ENCODE data around the gene ZNF831. TPM values are rescaled to one million over a fixed set of nuclear protein-coding genes. Genes with fewer than 3 reads are reported as not detected.

Gene ZNF831
- total RNA-seq, 1 experiment from 2014 or later, result 0.15 TPM

DNA sequence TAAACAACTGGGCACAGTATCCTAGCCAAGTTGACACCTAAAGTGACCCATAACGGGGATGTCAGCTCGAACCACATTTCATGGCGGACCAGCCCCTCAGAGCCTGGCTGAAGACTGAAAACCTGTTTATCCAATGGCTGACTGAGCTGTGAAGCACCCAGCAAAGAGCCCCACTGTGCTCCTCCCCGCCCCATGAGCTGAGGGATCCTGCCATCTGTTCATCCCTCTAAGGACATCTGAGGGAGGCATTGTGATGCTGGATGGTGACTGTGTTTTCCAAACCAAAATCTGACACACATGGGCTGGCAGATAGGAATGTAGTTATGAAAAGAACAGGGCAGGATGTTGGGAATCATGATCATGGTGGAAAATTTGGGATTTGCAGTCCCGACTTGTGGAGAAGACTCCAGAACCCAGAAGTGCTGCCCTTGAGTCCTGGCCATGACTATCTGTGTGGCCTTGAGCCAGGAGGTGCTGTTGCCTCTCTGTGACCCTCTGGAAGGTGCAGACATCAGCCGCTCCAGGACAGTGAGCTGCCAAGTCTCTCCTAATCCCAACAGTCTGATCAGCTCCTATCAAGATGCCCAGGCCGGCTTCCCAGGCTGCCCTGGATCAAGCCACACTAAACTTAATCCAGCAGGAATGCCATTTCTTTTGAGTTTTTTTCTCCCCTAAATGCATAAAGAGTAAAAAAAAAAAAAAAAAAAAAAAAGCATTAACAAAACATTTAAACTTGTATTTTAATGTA, 142.5 kb downstream of the ZNF831 start:
- BruUV-seq (replicated peaks), result no TSS peak
- no peaks in the 10 kb centered on the region for H4K20me1 ChIP-seq (ENCODE audit: insufficient read depth)
- H3K4me1 ChIP-seq (ENCODE audit: control insufficient read depth in 1 of 2, insufficient read depth in 2 of 2, low read length in 2 of 2), result no peaks in the 10 kb centered on the region
- ChIA-PET POLR2A (no interaction called here), RAD21 (ENCODE audit: low non-redundant PET in 1 of 2, low total read pairs in 2 of 2, uncharacterized antibody in 2 of 2, unreplicated experiment in 2 of 2) (no interaction called here), CTCF (no interaction called here)
- no peaks in the 10 kb centered on the region for H3K36me3 ChIP-seq (ENCODE audit: control insufficient read depth in 1 of 2, insufficient read depth in 2 of 2, low read length in 2 of 2)
- H3K27me3 ChIP-seq (ENCODE audit: insufficient read depth, low read length), result peaks cover 41% of the 10 kb centered on the region
- no peak overlapping the region for H3K4me3 ChIP-seq (replicated peaks in 1 of 2; ENCODE audit: low read depth in 1 of 2, low read length in 2 of 2)
- H3K4me2 ChIP-seq (ENCODE audit: low read length), result no peak overlapping the region
- DNase-seq (ENCODE audit: low read depth, low spot score), result no peak
- no peak overlapping the region for H2AFZ ChIP-seq (ENCODE audit: low read depth, low read length, poor library complexity, severe bottlenecking)
- no peaks in the 10 kb centered on the region for H3K9me3 ChIP-seq (ENCODE audit: control insufficient read depth in 1 of 2, insufficient read depth in 1 of 2, low read depth in 1 of 2, low read length in 2 of 2)
- no peaks in the 10 kb centered on the region for H3K9me2 ChIP-seq (ENCODE audit: insufficient read depth)
- no peak overlapping the region for H3K27ac ChIP-seq (ENCODE audit: low read depth, low read length)
- TF ChIP-seq EZH2phosphoT487 (IDR thresholded peaks at IDR 0.05; ENCODE audit: borderline replicate concordance) (no peak), CBX3 (IDR thresholded peaks at IDR 0.05; ENCODE audit: low read depth) (no peak), SRF (IDR thresholded peaks at IDR 0.05; ENCODE audit: low read depth) (no peak), YY1 (IDR thresholded peaks at IDR 0.05; ENCODE audit: extremely low read depth, insufficient replicate concordance, low read depth, low read length) (no peak), ELF1 (IDR thresholded peaks at IDR 0.05; ENCODE audit: borderline replicate concordance, low read depth) (no peak), SIN3A (IDR thresholded peaks at IDR 0.05; ENCODE audit: low read depth) (no peak), POLR2A (IDR thresholded peaks at IDR 0.05; ENCODE audit: borderline replicate concordance, extremely low read depth, insufficient read depth, insufficient read length) (no peak), JUND (IDR thresholded peaks at IDR 0.05) (no peak), CEBPB (IDR thresholded peaks at IDR 0.05; ENCODE audit: low read depth) (no peak)
- TF ChIP-seq, protein P1, sequence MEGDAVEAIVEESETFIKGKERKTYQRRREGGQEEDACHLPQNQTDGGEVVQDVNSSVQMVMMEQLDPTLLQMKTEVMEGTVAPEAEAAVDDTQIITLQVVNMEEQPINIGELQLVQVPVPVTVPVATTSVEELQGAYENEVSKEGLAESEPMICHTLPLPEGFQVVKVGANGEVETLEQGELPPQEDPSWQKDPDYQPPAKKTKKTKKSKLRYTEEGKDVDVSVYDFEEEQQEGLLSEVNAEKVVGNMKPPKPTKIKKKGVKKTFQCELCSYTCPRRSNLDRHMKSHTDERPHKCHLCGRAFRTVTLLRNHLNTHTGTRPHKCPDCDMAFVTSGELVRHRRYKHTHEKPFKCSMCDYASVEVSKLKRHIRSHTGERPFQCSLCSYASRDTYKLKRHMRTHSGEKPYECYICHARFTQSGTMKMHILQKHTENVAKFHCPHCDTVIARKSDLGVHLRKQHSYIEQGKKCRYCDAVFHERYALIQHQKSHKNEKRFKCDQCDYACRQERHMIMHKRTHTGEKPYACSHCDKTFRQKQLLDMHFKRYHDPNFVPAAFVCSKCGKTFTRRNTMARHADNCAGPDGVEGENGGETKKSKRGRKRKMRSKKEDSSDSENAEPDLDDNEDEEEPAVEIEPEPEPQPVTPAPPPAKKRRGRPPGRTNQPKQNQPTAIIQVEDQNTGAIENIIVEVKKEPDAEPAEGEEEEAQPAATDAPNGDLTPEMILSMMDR (IDR thresholded peaks at IDR 0.05 in 2 of 3, conservative IDR thresholded peaks at IDR 0.05 in 1 of 3; ENCODE audit: borderline replicate concordance in 1 of 3, insufficient read depth in 1 of 3, low read depth in 2 of 3, low read length in 2 of 3), result no peak
- no peak overlapping the region for H3K9ac ChIP-seq (ENCODE audit: low read length)
- intact Hi-C loops (cut with micrococcal nuclease), result no loop called here
- H3K79me2 ChIP-seq (ENCODE audit: insufficient read depth, low read length), result no peaks in the 10 kb centered on the region
- no peak for ATAC-seq
